ENCODE data around the gene HYCC1. TPM values are rescaled to one million over a fixed set of nuclear protein-coding genes. Genes with fewer than 3 reads are reported as not detected.
"Not testable (repeated sequence)": the region's sequence is repeated elsewhere in the genome, so short reads cannot be mapped to it uniquely, and the experiment has no call there.

The HYCC1 gene
- total and polyA plus RNA-seq, 8 donors, result 31.5 to 59.4 (median 44.0) TPM

DNA sequence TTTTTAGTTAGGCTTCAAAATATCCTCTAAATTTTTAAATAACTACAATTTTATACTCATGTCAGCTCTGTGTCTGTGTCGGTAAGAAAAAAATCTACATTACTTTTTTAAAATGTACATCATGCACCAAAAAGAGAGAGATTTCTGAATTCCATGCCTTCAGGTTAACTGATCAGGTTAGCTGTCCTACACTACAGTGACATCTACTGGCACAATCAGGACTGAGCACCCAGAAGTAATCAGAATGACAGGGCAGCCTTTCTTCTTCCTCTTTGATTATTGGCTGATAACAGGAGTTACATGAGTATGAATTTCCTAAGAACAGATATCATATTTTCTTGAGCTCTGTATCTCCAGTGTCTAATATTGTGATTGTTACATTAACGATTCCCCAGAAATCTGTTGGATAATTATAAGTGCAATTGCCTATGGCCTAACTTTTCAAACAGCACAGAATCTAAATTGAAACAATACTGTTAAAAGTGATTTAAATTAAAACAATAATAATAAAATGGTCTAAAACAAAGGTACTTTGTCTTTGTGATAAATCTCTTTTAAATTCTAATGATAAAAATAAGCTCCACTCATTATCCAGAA lies 41.8 kb upstream of the HYCC1 start:
- Histone ChIP-seq H3K27ac (no peak overlapping the region), H3K36me3 (no peaks in the 10 kb centered on the region), H3K9me3 (no peaks in the 10 kb centered on the region), H3K4me3 (no peak overlapping the region), H3K27me3 (no peaks in the 10 kb centered on the region), H3K4me1 (no peaks in the 10 kb centered on the region)
- TF ChIP-seq, protein P1, sequence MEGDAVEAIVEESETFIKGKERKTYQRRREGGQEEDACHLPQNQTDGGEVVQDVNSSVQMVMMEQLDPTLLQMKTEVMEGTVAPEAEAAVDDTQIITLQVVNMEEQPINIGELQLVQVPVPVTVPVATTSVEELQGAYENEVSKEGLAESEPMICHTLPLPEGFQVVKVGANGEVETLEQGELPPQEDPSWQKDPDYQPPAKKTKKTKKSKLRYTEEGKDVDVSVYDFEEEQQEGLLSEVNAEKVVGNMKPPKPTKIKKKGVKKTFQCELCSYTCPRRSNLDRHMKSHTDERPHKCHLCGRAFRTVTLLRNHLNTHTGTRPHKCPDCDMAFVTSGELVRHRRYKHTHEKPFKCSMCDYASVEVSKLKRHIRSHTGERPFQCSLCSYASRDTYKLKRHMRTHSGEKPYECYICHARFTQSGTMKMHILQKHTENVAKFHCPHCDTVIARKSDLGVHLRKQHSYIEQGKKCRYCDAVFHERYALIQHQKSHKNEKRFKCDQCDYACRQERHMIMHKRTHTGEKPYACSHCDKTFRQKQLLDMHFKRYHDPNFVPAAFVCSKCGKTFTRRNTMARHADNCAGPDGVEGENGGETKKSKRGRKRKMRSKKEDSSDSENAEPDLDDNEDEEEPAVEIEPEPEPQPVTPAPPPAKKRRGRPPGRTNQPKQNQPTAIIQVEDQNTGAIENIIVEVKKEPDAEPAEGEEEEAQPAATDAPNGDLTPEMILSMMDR (IDR thresholded peaks at IDR 0.05), result peak; percentile 80 to 86
- DNase-seq (peak in 2 of 4 donors; percentile 39 to 63), ATAC-seq (peak; percentile 96)
- intact Hi-C loops (cut with DNase I), result no loop called here

DNA sequence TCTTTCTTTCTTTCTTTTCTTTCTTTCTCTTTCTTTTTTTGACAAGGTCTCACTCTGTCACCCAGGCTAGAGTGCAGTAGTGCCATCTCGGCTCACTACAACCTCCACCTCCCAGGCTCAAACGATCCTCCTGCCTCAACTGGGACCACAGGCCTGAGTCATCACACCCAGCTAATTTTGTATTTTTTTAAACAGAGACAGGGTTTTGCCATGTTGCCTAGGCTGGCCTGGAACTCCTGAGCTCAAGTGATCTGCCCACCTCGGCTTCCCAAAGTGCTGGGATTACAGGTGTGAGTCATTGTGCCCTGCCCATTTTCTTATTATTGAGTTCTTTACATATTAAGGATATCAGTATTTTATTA lies 37.2 kb upstream of the HYCC1 start:
- intact Hi-C loops (cut with DNase I); H3K4me3 ChIP-seq; H3K4me1 ChIP-seq; H3K27ac ChIP-seq; H3K36me3 ChIP-seq; H3K27me3 ChIP-seq; ATAC-seq; DNase-seq; H3K9me3 ChIP-seq: not testable (repeated sequence)

DNA sequence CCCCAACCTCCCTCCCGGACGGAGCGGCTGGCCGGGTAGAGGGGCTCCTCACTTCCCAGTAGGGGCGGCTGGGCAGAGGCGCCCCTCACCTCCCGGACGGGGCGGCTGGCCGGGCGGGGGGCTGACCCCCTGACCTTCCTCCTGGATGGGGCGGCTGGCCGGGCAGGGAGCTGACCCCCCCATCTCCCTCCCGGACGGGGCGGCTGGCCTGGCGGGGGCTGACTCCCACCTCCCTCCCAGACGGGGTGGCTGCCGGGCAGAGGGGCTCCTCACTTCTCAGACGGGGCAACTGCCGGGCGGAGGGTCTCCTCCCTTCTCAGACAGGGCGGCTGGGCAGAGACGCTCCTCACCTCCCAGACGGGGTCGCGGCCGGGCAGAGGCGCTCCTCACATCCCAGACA lies 32.4 kb upstream of the HYCC1 start:
- H3K27ac ChIP-seq; H3K36me3 ChIP-seq; H3K27me3 ChIP-seq; H3K4me3 ChIP-seq; intact Hi-C loops (cut with DNase I); ATAC-seq; DNase-seq; H3K4me1 ChIP-seq; H3K9me3 ChIP-seq: not testable (repeated sequence)

DNA sequence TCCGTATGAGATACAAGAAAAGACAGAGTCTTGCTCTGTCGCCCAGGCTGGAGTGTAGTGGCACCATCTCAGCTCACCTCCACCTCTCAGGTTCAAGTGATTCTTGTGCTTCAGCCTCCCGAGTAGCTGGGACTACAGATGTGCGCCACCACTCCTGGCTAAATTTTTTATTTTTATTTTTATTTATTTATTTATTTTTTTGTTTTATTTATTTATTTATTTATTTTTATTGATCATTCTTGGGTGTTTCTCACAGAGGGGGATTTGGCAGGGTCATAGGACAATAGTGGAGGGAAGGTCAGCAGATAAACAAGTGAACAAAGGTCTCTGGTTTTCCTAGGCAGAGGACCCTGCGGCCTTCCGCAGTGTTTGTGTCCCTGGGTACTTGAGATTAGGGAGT lies 31.2 kb upstream of the HYCC1 start:
- H3K36me3 ChIP-seq; H3K27me3 ChIP-seq; intact Hi-C loops (cut with DNase I); H3K4me1 ChIP-seq; DNase-seq; H3K9me3 ChIP-seq; ATAC-seq; H3K4me3 ChIP-seq; H3K27ac ChIP-seq: not testable (repeated sequence)

DNA sequence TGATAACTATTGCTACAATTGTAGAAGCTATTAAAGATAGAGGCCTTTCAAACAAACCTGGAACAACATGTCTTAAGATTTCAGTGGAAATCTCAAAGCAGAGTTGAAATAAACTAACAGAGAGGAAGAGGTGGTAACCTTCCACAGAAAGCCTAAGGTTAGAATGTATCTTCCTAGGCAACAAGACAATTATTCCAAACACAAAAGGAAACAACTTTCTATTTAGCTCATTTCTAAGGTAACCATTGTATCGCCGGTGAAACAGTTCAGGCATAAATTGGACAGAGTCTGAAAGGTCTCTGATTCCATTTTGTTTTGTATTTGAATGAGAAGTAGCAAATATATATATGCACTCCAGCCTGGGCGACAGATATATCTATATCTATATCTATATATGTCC lies 30.7 kb upstream of the HYCC1 start:
- no peaks in the 10 kb centered on the region for H3K27me3 ChIP-seq
- no peak for ATAC-seq
- no peak overlapping the region for H3K4me3 ChIP-seq
- no peaks in the 10 kb centered on the region for H3K36me3 ChIP-seq
- H3K27ac ChIP-seq, result no peak overlapping the region
- intact Hi-C loops (cut with DNase I), result no loop called here
- TF ChIP-seq, protein P1 (IDR thresholded peaks at IDR 0.05), result no peak
- no peaks in the 10 kb centered on the region for H3K4me1 ChIP-seq
- DNase-seq, result no peak
- H3K9me3 ChIP-seq, result no peaks in the 10 kb centered on the region

- intact Hi-C loops (cut with DNase I), result no loop called here
- no peaks in the 10 kb centered on the region for H3K9me3 ChIP-seq
- H3K4me3 ChIP-seq, result no peak overlapping the region
- no peaks in the 10 kb centered on the region for H3K36me3 ChIP-seq
- DNase-seq (no peak), ATAC-seq (no peak)
- H3K27ac ChIP-seq, result no peak overlapping the region
- H3K27me3 ChIP-seq, result no peaks in the 10 kb centered on the region
- no peaks in the 10 kb centered on the region for H3K4me1 ChIP-seq
- TF ChIP-seq, protein P1 (IDR thresholded peaks at IDR 0.05), result no peak
Observed at GRCh38 chr7:23043441-23043840, 29.5 kb upstream of the HYCC1 start.

DNA sequence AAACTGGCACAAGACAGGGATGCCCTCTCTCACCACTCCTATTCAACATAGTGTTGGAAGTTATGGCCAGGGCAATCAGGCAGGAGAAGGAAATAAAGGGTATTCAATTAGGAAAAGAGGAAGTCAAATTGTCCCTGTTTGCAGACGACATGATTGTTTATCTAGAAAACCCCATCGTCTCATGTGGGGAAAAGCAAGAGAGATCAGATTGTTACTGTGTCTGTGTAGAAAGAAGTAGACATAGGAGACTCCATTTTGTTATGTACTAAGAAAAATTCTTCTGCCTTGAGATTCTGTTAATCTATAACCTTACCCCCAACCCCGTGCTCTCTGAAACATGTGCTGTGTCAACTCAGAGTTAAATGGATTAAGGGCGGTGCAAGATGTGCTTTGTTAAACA lies 25.7 kb upstream of the HYCC1 start:
- H3K36me3 ChIP-seq; DNase-seq; H3K27me3 ChIP-seq; H3K9me3 ChIP-seq; intact Hi-C loops (cut with DNase I); H3K4me3 ChIP-seq; ATAC-seq; H3K27ac ChIP-seq; H3K4me1 ChIP-seq: not testable (repeated sequence)

DNA sequence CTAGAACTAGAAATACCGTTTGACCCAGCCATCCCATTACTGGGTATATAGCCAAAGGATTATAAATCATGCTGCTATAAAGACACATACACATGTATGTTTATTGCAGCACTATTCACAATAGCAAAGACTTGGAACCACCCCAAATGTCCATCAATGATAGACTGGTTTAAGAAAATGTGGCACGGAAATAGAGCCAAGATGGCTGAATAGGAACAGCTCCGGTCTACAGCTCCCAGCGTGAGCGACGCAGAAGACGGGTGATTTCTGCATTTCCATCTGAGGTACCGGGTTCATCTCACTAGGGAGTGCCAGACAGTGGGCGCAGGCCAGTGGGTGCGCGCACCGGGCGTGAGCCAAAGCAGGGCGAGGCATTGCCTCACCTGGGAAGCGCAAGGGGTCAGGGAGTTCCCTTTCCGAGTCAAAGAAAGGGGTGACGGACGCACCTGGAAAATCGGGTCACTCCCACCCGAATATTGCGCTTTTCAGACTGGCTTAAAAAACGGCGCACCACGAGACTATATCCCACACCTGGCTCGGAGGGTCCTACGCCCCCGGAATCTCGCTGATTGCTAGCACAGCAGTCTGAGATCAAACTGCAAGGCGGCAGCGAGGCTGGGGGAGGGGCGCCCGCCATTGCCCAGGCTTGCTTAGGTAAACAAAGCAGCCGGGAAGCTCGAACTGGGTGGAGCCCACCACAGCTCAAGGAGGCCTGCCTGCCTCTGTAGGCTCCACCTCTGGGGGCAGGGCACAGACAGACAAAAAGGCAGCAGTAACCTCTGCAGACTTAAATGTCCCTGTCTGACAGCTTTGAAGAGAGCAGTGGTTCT lies 21.8 kb upstream of the HYCC1 start:
- H3K36me3 ChIP-seq; H3K27ac ChIP-seq; H3K27me3 ChIP-seq; H3K4me1 ChIP-seq; H3K9me3 ChIP-seq; DNase-seq; ATAC-seq; intact Hi-C loops (cut with DNase I); H3K4me3 ChIP-seq: not testable (repeated sequence)

Data from left lung (tissue), 10 donors.